Peyer's patch (tissue), 4 donors: ENCODE data around the gene IL16.

Source experiments
- POLR2A ChIP-seq, 2 donors: fragments of 450-650 bp; IDR thresholded peaks; one replicate each; pipeline ENCODE4 v1.5.1; 2017; ENCODE audit warnings: antibody characterized with exemption in 2 of 2, mild to moderate bottlenecking in 2 of 2, moderate library complexity in 2 of 2
- TF ChIP-seq, protein P1 (sequence below), 6 experiments: fragments of 450-650 bp in 4 of 6; fragments of 200-600 bp in 2 of 6; sonication (generic) in 1 of 6; IDR thresholded peaks; one replicate each; pipeline ENCODE4 v1.5.1; 2017 to 2019; ENCODE audit warnings: antibody characterized with exemption in 6 of 6, mild to moderate bottlenecking in 3 of 6, moderate library complexity in 1 of 6

DNA sequence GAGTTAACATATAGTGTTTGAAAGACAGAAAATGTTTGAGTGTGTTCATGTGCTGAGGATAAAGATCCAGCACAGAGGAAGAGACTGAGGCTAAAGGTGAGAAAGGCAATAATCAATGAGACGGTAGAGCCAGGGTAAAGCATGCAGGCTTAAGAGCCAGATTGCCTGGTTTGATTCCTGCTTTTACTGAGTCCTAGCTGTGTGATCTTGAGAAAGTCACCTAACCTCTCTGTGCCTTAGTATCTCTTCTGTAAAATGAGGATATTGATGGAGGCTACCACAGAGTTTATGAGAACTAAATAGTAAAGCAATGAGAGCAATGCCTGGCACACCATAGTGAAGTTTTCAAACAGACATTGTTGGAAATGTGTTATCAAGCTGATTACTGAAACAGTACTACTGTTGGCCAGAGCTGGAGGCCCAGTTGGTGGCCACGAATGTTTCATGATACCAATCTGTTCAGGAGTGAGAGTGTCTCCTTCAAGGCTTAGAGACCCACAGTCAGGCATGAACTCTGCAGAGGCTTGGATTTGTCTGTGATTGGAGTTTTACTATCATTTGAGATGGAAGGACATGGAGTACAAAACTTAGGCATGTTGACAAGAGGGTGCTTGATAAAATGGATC lies 26.8 kb downstream of the IL16 start:
- TF ChIP-seq, protein P1, sequence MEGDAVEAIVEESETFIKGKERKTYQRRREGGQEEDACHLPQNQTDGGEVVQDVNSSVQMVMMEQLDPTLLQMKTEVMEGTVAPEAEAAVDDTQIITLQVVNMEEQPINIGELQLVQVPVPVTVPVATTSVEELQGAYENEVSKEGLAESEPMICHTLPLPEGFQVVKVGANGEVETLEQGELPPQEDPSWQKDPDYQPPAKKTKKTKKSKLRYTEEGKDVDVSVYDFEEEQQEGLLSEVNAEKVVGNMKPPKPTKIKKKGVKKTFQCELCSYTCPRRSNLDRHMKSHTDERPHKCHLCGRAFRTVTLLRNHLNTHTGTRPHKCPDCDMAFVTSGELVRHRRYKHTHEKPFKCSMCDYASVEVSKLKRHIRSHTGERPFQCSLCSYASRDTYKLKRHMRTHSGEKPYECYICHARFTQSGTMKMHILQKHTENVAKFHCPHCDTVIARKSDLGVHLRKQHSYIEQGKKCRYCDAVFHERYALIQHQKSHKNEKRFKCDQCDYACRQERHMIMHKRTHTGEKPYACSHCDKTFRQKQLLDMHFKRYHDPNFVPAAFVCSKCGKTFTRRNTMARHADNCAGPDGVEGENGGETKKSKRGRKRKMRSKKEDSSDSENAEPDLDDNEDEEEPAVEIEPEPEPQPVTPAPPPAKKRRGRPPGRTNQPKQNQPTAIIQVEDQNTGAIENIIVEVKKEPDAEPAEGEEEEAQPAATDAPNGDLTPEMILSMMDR (IDR thresholded peaks at IDR 0.05), result no peak
- TF ChIP-seq POLR2A (IDR thresholded peaks at IDR 0.05), result no peak
